K562 treated with DMSO at 1 percent for 12 hours (cell line): ENCODE measurements around the gene SMG1. TPM values are rescaled to one million over a fixed set of nuclear protein-coding genes. Genes with fewer than 3 reads are reported as not detected.

Experiments used
- total RNA-seq: library from RNA; unstranded; fragments of 300-600 nt; gene quantifications from 2 replicates; pipeline ENCODE4 v1.2.3, GENCODE V29; 2022; ENCODE audit not compliant: insufficient read depth

Gene SMG1
- total RNA-seq, result 1.9 and 23.8 TPM in 2 replicates

DNA sequence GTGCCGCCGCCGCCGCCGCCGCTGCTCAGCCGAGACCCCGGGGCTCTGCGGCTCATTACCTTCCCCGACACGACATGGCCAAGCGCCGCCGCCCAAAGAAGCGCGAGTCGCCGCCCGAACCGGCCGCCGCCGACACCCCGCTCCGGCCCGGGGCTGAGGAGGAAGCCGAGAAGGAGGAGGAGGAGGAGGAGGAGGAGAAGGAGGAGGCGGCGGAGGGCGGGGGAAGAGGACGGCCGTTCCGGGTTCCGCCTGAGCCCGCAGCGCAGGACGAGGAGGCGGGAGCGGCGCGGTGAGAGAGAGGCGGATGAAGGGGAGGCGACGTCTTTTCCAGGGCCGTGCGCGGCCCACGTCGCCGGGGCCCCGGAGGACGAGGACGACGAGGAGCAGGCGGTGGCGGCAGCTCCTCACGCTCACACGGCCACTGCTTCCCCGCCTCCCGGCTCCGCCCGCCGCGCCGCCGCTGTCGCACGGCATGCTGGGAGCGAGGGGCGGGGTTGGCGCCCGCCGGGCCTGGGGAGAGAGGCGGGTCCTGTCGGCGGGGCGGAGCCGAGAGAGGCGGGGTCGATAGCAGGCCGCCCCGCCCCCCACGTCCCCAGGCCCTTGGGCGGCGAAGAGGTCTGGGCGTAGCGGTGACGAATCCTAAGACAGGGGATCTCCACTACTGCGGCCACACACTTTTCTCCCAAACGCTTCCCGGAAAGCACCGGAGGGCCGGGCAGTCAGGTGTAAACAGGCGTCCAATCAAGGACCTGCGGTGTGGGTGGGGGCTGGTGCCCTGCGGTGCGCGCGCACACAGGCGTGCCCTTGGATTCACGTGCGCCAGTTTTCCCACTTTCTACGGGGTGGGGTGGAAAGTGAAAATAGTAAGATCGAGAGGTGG is at the start of gene SMG1:
Gene SMG1, minus strand, starts transcription at position 423 of the 880 bp plus-strand sequence. Its CDS starts 367 bp downstream, at position 56.

DNA sequence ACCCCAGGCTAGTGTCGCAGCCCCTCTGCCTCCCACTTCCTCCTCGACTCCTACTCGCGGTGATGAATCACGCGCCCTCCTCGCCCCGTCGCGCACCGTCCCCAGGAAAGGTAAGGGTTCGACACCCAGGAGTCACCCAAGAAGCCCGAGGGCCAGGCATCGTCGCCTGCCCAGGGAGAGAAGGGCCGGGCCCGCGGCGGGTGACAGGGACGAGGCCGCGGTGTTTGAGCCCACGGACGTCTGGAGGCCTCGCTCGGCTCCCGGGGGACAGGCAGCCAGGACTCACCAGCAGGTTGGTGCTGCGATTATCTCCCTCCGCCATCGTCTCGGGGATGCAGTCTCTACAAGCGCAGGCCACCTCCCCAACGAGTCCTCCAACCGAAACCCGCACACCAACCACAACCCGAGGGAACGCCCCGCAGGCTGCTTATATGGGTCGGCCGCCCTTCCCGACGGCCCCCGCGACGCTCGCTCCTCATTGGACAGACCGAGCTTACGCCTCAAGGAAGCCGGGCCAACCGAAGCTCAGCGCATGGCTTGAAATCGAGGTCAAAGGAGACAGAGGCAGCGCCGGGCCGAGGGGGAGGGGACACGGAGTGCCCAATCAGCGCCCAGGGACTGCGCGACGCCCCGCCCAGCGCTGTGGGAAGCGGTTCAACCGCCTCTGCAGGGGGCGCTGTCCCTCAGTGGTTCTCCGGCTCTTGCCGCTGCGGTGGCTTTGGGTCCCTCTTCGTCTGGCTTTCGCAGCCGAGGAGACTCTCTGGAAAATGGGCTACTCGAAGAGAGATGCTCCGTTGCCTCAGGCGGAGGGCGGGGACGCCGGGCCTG is 124.8 kb downstream of the SMG1 start, which contains the start of gene ARL6IP1:
Gene ARL6IP1, minus strand, starts transcription at position 405 of the 828 bp plus-strand sequence. Its CDS starts 83 bp downstream, at position 322.

DNA sequence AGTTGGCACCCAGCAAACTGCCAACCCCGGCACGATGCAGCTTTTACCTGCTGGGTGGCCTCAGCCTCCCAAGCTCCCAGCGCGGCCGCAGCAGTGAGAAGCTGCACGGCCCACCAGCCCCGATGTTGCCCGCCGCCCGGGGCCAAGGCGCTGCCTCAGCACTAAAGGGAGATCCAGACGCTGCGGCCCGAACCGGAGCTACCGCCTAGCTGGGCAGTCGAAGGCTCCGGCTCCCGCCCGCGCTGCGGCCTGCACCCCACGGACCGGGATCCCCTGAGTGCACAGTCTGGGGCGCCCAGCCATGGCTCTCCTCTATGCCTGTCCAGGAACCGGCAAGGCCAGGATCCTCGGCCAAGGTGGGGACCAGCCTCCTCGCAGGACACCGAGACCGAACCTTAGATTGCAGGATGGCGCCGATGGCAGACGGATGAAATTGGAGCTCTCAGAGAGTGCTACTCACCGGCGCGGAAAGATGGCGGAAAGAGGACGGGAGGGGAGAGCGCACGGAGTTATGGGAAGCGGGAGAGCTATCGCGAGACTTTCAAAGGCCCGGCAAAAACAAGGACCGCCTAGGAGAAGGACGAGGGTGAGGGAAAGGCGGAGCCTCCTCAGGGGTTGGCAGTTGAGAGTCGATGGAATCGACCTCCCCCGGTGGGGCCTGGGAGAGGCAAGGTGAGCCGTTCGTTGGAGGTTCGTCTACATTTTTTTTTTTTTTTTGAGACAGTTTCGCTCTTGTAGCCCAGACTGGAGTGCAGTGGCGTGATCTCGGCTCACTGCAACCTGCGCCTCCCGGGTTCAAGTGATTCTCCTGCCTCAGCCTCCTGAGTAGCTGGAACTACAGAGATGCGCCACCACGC is 136.1 kb downstream of the SMG1 start, which contains the start of gene RPS15A:
Gene RPS15A, minus strand, starts transcription at position 485 of the 857 bp plus-strand sequence. CDS start 1,221 bp downstream, outside the sequence.

Other genes starting within 250 kb of the SMG1 start
- 4,825 and 6,580 TPM in 2 replicates for gene RPS15A, start 136.1 kb downstream of the SMG1 start, total RNA-seq
- 95.5 and 185 TPM in 2 replicates for gene ARL6IP1, start 124.9 kb downstream of the SMG1 start, total RNA-seq
- gene TMC7, start 57.5 kb upstream of the SMG1 start, total RNA-seq, result 0.50 and 1.8 TPM in 2 replicates
- 7.9 and 10.1 TPM in 2 replicates for gene COQ7, start 141.2 kb upstream of the SMG1 start, total RNA-seq
- gene ITPRIPL2, start 187.6 kb upstream of the SMG1 start, total RNA-seq, result 2.3 and 6.7 TPM in 2 replicates
- 0.25 TPM in 1 of 2 replicates, not detected in the other for gene SYT17, start 241.8 kb upstream of the SMG1 start, total RNA-seq